Measurements from ENCODE around the gene PTPRT. TPM values are rescaled to one million over a fixed set of nuclear protein-coding genes. Genes with fewer than 3 reads are reported as not detected.

Gene PTPRT
- total RNA-seq, 2 experiments from 2014 or later = not detected

DNA sequence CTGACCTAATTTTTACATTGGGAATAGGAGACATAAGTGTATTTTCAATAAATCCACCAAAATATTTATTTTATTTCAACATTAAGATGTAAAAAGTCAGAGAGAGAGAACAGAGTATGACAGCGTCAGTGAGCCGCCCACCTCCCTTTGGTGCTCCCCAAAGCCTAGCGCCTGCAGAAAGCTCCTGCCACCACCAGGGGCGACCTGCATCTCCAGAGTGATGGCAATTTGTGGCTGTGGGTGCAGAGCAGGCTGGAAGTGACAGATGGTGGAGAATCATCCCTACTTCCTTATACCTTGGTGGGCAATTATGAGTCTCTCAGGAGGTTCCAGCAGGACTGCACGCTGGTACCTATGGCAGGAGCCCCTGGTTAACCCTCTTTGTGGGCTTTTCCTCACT is 87.3 kb downstream of the PTPRT start:
- H3K9me3 Mint-ChIP-seq = no peaks in the 10 kb centered on the region
- no peak overlapping the region for H3K4me3 Mint-ChIP-seq
- ATAC-seq (no peak), DNase-seq (peak; percentile 6)
- no peaks in the 10 kb centered on the region for H3K4me1 Mint-ChIP-seq (ENCODE audit: low read depth)
- no peak overlapping the region for H3K27ac Mint-ChIP-seq
- intact Hi-C loops (cut with micrococcal nuclease) = no loop called here
- POLR2A ChIA-PET = no interaction called here
- peaks cover 2% of the 10 kb centered on the region for H3K27me3 Mint-ChIP-seq
- no peak for TF ChIP-seq CTCF (IDR thresholded peaks at IDR 0.05)
- CTCF ChIA-PET = no interaction called here
- no peaks in the 10 kb centered on the region for H3K36me3 Mint-ChIP-seq (ENCODE audit: low read depth)

GRCh38 chr20:43096931-43097260 is 92.8 kb downstream of the PTPRT start:
- Mint-ChIP-seq H3K36me3 (ENCODE audit: low read depth) (no peaks in the 10 kb centered on the region), H3K4me1 (ENCODE audit: low read depth) (no peaks in the 10 kb centered on the region), H3K9me3 (peaks cover 9% of the 10 kb centered on the region), H3K27me3 (peaks cover 2% of the 10 kb centered on the region), H3K4me3 (no peak overlapping the region), H3K27ac (no peak overlapping the region)
- no peak for TF ChIP-seq CTCF (IDR thresholded peaks at IDR 0.05)
- DNase-seq (no peak), ATAC-seq (no peak)
- CTCF ChIA-PET = interaction anchor here (0.6 kb wide), 1 partner anchor 157 kb away, joined by 3 read pairs; no protein-coding TSS in a partner anchor
- intact Hi-C loops (cut with micrococcal nuclease) = no loop called here
- POLR2A ChIA-PET = no interaction called here

DNA sequence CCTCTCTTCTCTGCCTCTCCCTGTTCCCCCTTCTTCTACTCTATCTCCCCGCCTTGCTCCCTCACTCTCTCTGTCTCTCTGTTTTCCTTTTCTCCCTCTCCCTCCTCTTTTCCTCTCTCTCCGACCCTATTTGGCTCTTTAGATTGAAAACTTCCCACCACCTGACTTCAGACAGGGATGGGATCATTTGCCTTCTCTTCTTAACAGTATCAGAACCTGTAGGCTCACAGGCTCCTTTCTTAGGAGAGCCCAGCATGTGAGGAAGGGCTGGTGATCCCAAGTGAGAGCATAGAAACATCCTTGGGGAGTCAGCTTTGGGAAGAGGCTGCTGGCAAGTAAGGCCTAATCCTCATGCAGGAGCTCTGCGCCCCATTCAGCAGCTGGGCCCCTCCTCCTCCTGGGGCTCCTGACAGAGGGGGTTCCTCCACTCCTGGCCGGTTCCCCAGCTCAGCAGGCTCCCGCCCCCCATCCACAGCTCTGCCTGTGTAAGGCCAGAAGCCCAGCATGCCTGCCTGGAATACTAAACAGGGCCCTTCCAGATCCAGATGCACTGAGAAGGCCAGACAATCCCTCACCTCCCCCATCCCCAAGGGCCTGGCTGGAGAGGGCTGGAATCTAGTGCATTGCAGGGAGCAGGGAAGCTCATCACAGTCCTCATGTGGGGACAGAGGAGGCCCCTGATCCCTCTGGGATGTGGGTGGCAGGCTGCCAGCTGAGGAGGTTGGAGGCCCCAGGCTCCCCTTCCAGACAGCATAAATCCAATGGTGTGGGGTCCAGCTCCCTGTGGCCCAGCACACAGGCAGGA is 93.4 kb downstream of the PTPRT start:
- ATAC-seq (no peak), DNase-seq (no peak)
- intact Hi-C loops (cut with micrococcal nuclease) = no loop called here
- H3K27me3 Mint-ChIP-seq = peaks cover 2% of the 10 kb centered on the region
- POLR2A ChIA-PET = no interaction called here
- no peak overlapping the region for H3K4me3 Mint-ChIP-seq
- H3K4me1 Mint-ChIP-seq (ENCODE audit: low read depth) = no peaks in the 10 kb centered on the region
- H3K9me3 Mint-ChIP-seq = peaks cover 9% of the 10 kb centered on the region
- H3K36me3 Mint-ChIP-seq (ENCODE audit: low read depth) = no peaks in the 10 kb centered on the region
- TF ChIP-seq CTCF (IDR thresholded peaks at IDR 0.05) = no peak
- H3K27ac Mint-ChIP-seq = no peak overlapping the region
- CTCF ChIA-PET = no interaction called here

GRCh38 chr20:43095034-43095433 is 94.7 kb downstream of the PTPRT start:
- H3K27me3 Mint-ChIP-seq = peaks cover 2% of the 10 kb centered on the region
- intact Hi-C loops (cut with micrococcal nuclease) = no loop called here
- peaks cover 9% of the 10 kb centered on the region for H3K9me3 Mint-ChIP-seq
- TF ChIP-seq CTCF (IDR thresholded peaks at IDR 0.05) = no peak
- ATAC-seq (no peak), DNase-seq (no peak)
- no peak overlapping the region for H3K27ac Mint-ChIP-seq
- ChIA-PET POLR2A (no interaction called here), CTCF (no interaction called here)
- no peaks in the 10 kb centered on the region for H3K36me3 Mint-ChIP-seq (ENCODE audit: low read depth)
- H3K4me1 Mint-ChIP-seq (ENCODE audit: low read depth) = no peaks in the 10 kb centered on the region
- H3K4me3 Mint-ChIP-seq = no peak overlapping the region

- H3K36me3 Mint-ChIP-seq (ENCODE audit: low read depth) = no peaks in the 10 kb centered on the region
- CTCF ChIA-PET = no interaction called here
- ATAC-seq = no peak
- H3K27ac Mint-ChIP-seq = no peak overlapping the region
- POLR2A ChIA-PET = no interaction called here
- intact Hi-C loops (cut with micrococcal nuclease) = no loop called here
- no peaks in the 10 kb centered on the region for H3K4me1 Mint-ChIP-seq (ENCODE audit: low read depth)
- no peak overlapping the region for H3K4me3 Mint-ChIP-seq
- H3K9me3 Mint-ChIP-seq = peaks cover 9% of the 10 kb centered on the region
- no peak for TF ChIP-seq CTCF (IDR thresholded peaks at IDR 0.05)
- DNase-seq = no peak
- H3K27me3 Mint-ChIP-seq = no peaks in the 10 kb centered on the region
Measured at GRCh38 chr20:43092386-43093088, 97.2 kb downstream of the PTPRT start.

Measured in activated CD8-positive, alpha-beta T cell treated with anti-CD3 and anti-CD28 coated beads for 36 hours (primary cell).